SW480 (cell line): Measurements from ENCODE around the gene RHBG.
A peak's percentile ranks its signal among the peaks of the same experiment; 100 is the strongest.

ENCODE experiments used
- DNase-seq: peaks from one replicate; pipeline ENCODE4 v3.0.0-alpha.2; 2016; ENCODE audit warnings: low spot score

RHBG gene

GRCh38 chr1:156407760-156408159 is 38.7 kb downstream of the RHBG start:
- no peak for DNase-seq

- DNase-seq = no peak
Observed at GRCh38 chr1:156409439-156409838, 40.4 kb downstream of the RHBG start.

GRCh38 chr1:156410238-156410637 is 41.2 kb downstream of the RHBG start:
- no peak for DNase-seq

- DNase-seq = no peak
Observed at GRCh38 chr1:156410740-156411139, 41.7 kb downstream of the RHBG start.

GRCh38 chr1:156412653-156413321 is 43.8 kb downstream of the RHBG start:
- DNase-seq = no peak

- DNase-seq = no peak
Observed at GRCh38 chr1:156413391-156414246, 44.6 kb downstream of the RHBG start.

GRCh38 chr1:156414461-156415064 is 45.6 kb downstream of the RHBG start:
- no peak for DNase-seq

GRCh38 chr1:156416993-156417392 is 48.0 kb downstream of the RHBG start:
- no peak for DNase-seq

GRCh38 chr1:156417401-156418020 is 48.5 kb downstream of the RHBG start:
- DNase-seq = no peak

GRCh38 chr1:156418416-156419070 is 49.5 kb downstream of the RHBG start:
- DNase-seq = no peak

- peak; percentile 42 for DNase-seq
Observed at GRCh38 chr1:156419854-156420204, 50.8 kb downstream of the RHBG start.

- DNase-seq = no peak
Observed at GRCh38 chr1:156420205-156421061, 51.4 kb downstream of the RHBG start.

- DNase-seq = peak; percentile 87
Observed at GRCh38 chr1:156421062-156421938, 52.3 kb downstream of the RHBG start.

GRCh38 chr1:156421939-156422601 is 53.1 kb downstream of the RHBG start:
- no peak for DNase-seq

GRCh38 chr1:156422602-156423091 is 53.6 kb downstream of the RHBG start:
- no peak for DNase-seq

GRCh38 chr1:156423422-156424352 is 54.7 kb downstream of the RHBG start:
- no peak for DNase-seq

- DNase-seq = no peak
Observed at GRCh38 chr1:156424806-156425432, 55.9 kb downstream of the RHBG start.

GRCh38 chr1:156425943-156426342 is 56.9 kb downstream of the RHBG start:
- no peak for DNase-seq
